ENCODE data around the gene GEMIN5.
"Not testable (repeated sequence)": the region's sequence is repeated elsewhere in the genome, so short reads cannot be mapped to it uniquely, and the experiment has no call there.

GEMIN5 gene

GRCh38 chr5:154940375-154940771 lies 2.4 kb upstream of the GEMIN5 start:
- no peak for DNase-seq

- DNase-seq, result not testable (repeated sequence)
Observed at GRCh38 chr5:154939387-154939786, 1.4 kb upstream of the GEMIN5 start.

GRCh38 chr5:154937186-154937717 lies 759 bp downstream of the GEMIN5 start:
- no peak for DNase-seq

- DNase-seq, result no peak
Observed at GRCh38 chr5:154934881-154935280, 3.1 kb downstream of the GEMIN5 start.

- no peak for DNase-seq
Observed at GRCh38 chr5:154933537-154933936, 4.5 kb downstream of the GEMIN5 start.

- DNase-seq, result no peak
Observed at GRCh38 chr5:154923441-154924430, 14.3 kb downstream of the GEMIN5 start.

GRCh38 chr5:154917757-154918156 lies 20.3 kb downstream of the GEMIN5 start:
- no peak for DNase-seq

- DNase-seq, result no peak
Observed at GRCh38 chr5:154916874-154917273, 21.1 kb downstream of the GEMIN5 start.

GRCh38 chr5:154905601-154906000 lies 32.4 kb downstream of the GEMIN5 start:
- DNase-seq, result not testable (repeated sequence)

GRCh38 chr5:154901913-154902312 lies 36.1 kb downstream of the GEMIN5 start:
- DNase-seq, result no peak

- DNase-seq, result no peak
Observed at GRCh38 chr5:154901276-154901675, 36.7 kb downstream of the GEMIN5 start.

- no peak for DNase-seq
Observed at GRCh38 chr5:154900066-154900465, 37.9 kb downstream of the GEMIN5 start.

GRCh38 chr5:154899151-154899816 lies 38.7 kb downstream of the GEMIN5 start:
- DNase-seq, result no peak

- no peak for DNase-seq
Observed at GRCh38 chr5:154898210-154898609, 39.8 kb downstream of the GEMIN5 start.

- no peak for DNase-seq
Observed at GRCh38 chr5:154896562-154897165, 41.3 kb downstream of the GEMIN5 start.

- no peak for DNase-seq
Observed at GRCh38 chr5:154895606-154896561, 42.1 kb downstream of the GEMIN5 start.

GRCh38 chr5:154893381-154893780 lies 44.6 kb downstream of the GEMIN5 start:
- DNase-seq, result no peak

- no peak for DNase-seq
Observed at GRCh38 chr5:154892369-154892771, 45.6 kb downstream of the GEMIN5 start.

- no peak for DNase-seq
Observed at GRCh38 chr5:154885439-154885838, 52.6 kb downstream of the GEMIN5 start.

- DNase-seq, result no peak
Observed at GRCh38 chr5:154884424-154884823, 53.6 kb downstream of the GEMIN5 start.

GRCh38 chr5:154881986-154882385 lies 56.0 kb downstream of the GEMIN5 start:
- DNase-seq, result no peak
